Measurements from ENCODE around the gene APLP1.
"Not testable (repeated sequence)": the region's sequence is repeated elsewhere in the genome, so short reads cannot be mapped to it uniquely, and the experiment has no call there.

The APLP1 gene

GRCh38 chr19:35882114-35882832 is 13.9 kb downstream of the APLP1 start:
- DNase-seq (ENCODE audit: low spot score), result peak; percentile 90

- DNase-seq (ENCODE audit: low spot score), result no peak
Measured at GRCh38 chr19:35883882-35884281, 15.5 kb downstream of the APLP1 start.

GRCh38 chr19:35885225-35885738 is 16.9 kb downstream of the APLP1 start:
- no peak for DNase-seq (ENCODE audit: low spot score)

DNA sequence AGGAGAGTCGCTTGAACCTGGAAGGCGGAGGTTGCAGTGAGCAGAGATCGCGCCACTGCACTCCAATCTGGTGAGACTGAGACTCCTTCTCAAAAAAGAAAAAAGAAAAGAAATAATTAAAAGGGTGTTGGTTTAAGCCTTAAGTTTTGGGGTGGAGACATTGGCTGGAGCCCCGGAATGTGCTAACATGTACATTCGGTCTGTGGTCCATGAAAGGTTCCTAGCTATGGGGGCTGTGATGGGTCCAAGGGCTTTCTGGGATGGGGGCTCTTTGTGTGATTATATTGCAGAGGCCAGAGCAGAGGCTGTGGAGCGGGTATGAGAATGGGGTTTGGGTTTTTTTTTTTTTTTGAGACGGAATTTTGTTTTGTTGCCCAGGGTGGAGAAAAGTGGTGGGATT is 17.5 kb downstream of the APLP1 start:
- no peak for DNase-seq (ENCODE audit: low spot score)

DNA sequence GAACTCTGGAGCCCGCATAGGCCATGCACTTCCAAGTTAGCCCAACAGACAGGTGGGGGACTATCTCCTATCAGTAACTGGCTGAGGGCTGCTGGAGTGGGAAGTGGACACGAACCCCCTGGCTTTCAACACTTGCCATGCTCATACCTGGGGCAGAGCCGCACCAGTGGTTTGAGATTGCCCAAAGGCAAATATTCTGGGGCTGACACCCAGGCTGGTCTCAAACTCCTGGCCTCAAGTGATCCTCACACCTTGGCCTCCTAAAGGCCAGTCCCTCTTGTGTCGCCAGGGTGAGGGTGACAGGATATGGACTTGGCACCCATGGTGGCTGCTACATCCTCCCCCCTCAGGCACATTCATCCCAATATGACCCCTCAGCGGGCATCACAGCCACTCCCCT is 18.8 kb downstream of the APLP1 start:
- no peak for DNase-seq (ENCODE audit: low spot score)

DNA sequence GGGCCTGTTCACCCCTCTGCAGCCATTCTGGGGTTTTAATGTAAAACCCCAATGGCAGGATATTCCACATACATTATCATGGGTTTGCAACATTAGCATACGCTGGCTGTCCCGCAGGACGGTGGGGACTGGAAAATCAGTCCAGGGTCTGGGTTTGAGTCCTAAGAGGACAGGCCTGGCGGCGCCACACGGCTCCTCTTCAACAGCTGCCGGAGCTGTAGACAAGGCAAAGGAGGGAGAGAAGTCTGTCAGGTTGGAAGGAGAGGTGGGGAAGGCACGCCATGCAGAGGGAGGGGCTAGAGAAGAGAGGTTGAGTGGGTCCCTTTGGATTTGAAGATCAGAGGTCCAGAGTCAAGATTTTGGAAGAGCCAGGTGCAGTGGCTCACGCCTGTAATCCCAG is 20.0 kb downstream of the APLP1 start:
- no peak for DNase-seq (ENCODE audit: low spot score)

DNA sequence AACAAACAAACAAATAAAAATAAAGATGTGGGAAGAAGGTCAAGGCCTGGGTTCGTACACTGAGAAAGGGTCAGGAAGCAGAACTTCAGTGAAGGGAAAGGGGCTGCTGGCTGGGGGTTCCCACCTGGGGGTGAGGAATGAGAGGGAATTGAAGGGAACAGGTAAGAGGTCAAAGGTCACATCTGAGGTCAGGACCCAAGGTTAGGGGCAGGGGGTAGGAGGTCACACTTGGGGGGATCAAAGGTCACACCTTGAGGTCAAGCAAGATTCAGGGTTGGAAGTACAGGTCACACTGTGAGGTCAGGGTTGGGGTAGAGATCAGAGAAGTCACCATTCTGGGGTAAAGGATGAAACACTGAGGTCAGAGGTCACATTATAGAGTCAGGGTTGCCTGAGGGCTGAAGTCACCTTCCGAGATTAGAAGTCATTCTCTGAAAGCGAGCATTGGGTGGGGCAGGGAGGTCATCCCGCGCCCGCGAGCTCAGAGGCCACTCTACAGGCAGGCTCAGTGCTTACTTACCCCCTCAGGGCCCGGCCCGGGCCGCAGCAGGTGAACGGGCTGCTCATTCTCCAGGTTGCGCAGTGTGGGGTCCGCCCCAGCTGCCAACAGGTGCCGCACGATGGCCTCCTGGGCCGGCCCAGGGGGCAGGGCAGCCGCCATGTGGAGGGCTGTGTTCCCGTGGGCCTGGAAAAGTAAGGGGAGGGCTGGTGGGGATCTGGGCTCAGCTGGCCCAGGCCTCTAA is 21.2 kb downstream of the APLP1 start:
- DNase-seq (ENCODE audit: low spot score), result no peak

- no peak for DNase-seq (ENCODE audit: low spot score)
Measured at GRCh38 chr19:35890113-35890650, 21.8 kb downstream of the APLP1 start.

- not testable (repeated sequence) for DNase-seq (ENCODE audit: low spot score)
Measured at GRCh38 chr19:35891819-35892218, 23.4 kb downstream of the APLP1 start.

DNA sequence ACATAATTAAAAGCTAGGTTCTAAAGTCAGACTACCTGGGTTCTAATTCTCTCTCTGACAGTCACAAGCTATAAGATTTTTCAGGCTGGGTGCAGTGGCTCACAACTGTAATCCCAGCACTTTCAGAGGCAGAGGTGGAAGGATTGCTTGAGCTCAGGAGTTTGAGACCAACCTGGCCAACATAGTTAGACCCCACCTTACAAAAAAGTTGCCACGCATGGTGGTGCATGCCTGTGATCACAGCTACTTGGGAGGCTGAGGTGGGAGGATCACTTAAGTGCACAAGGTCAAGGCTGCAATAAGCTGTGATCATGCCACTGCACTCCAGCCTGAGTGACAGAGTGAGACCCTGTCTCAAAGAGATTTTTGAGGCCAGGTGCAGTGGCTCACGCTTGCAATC is 26.0 kb downstream of the APLP1 start:
- no peak for DNase-seq (ENCODE audit: low spot score)

- DNase-seq (ENCODE audit: low spot score), result no peak
Measured at GRCh38 chr19:35895911-35896642, 27.7 kb downstream of the APLP1 start.

GRCh38 chr19:35896643-35897040 is 28.3 kb downstream of the APLP1 start:
- no peak for DNase-seq (ENCODE audit: low spot score)

GRCh38 chr19:35897706-35898451 is 29.5 kb downstream of the APLP1 start:
- DNase-seq (ENCODE audit: low spot score), result no peak

DNA sequence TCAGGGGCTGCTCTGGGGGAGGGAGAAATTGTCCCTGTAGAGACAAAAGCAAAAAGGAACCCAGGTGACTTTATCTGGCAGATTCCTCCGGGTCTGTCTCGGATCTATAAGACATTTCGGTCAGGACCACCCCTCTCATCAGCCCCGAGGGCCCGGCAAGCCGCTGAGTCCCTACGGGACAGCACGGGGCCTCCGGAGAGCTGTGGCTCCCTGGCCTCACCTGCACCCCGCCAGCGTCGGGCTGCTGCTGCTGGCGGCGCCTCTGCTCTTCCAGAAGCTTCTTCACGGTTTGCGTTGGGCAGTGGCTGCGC is 30.1 kb downstream of the APLP1 start:
- DNase-seq (ENCODE audit: low spot score), result no peak

- peak; percentile 88 for DNase-seq (ENCODE audit: low spot score)
Measured at GRCh38 chr19:35899547-35900214, 31.3 kb downstream of the APLP1 start.

GRCh38 chr19:35901055-35901644 is 32.8 kb downstream of the APLP1 start:
- peak; percentile 47 for DNase-seq (ENCODE audit: low spot score)

DNA sequence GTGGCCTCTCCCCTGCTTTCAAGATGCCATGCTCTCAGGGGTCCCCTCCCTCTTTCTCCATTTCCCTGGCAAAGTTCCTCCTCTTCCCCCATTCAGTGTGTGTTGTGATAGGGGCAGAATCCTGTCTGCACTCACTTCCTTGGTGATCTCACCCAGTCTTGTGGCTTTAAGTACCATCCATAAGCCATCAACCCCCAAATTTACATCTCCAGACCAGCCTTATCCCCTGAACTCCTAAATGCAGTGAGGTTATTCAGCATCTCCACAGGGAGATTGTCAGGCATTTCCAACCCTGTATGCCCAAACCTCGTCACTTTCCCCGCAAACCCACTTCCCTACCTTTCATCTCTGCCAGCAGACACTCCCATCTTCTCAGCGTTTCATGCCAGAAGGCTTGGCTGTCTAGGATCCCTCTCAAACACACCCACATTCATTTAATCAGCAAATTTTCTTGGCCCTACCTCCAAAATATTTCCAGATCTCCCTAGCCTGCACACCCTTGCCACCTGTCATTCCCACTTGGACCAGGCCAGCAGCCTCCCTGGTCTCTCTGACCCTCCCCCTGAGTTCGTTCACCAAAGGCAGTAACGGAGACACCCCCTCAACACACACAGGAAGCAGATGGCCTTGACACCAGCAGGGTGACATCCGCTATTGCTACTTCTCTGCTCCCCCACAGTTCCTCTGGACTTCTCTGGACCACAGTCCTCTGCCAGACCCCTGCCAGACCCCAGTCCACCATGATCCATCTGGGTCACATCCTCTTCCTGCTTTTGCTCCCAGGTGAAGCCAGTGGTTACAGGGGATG is 33.7 kb downstream of the APLP1 start, which contains the start of gene HCST:
Gene HCST, plus strand, starts transcription at position 676 of the 808 bp plus-strand sequence. Its CDS starts 65 bp downstream, at position 741.
- peak; percentile 66 for DNase-seq (ENCODE audit: low spot score)

GRCh38 chr19:35902870-35903475 is 34.6 kb downstream of the APLP1 start:
- DNase-seq (ENCODE audit: low spot score), result no peak

GRCh38 chr19:35903550-35904179 is 35.3 kb downstream of the APLP1 start:
- peak; percentile 91 for DNase-seq (ENCODE audit: low spot score)

Data from SW480 (cell line).